Measurements from ENCODE around the gene SLC27A5.

The SLC27A5 gene

GRCh38 chr19:58535857-58536256 is 24.1 kb upstream of the SLC27A5 start:
- peaks cover 11% of the 10 kb centered on the region for H3K4me1 ChIP-seq (ENCODE audit: control insufficient read depth, insufficient read depth, low read length)
- H3K9ac ChIP-seq (ENCODE audit: low read length): no peak overlapping the region
- H3K9me3 ChIP-seq (ENCODE audit: control insufficient read depth, low read length): no peaks in the 10 kb centered on the region
- peaks cover 38% of the 10 kb centered on the region for H3K27me3 ChIP-seq (ENCODE audit: control insufficient read depth, insufficient read depth, low read length)
- no peak overlapping the region for H3K4me3 ChIP-seq (ENCODE audit: low read length)
- H3K36me3 ChIP-seq (ENCODE audit: control insufficient read depth, insufficient read depth, low read length): no peaks in the 10 kb centered on the region

GRCh38 chr19:58531034-58531840 is 19.4 kb upstream of the SLC27A5 start:
- H3K4me3 ChIP-seq (ENCODE audit: low read length): no peak overlapping the region
- H3K4me1 ChIP-seq (ENCODE audit: control insufficient read depth, insufficient read depth, low read length): no peaks in the 10 kb centered on the region
- H3K9me3 ChIP-seq (ENCODE audit: control insufficient read depth, low read length): no peaks in the 10 kb centered on the region
- peaks cover 10% of the 10 kb centered on the region for H3K27me3 ChIP-seq (ENCODE audit: control insufficient read depth, insufficient read depth, low read length)
- H3K9ac ChIP-seq (ENCODE audit: low read length): no peak overlapping the region
- H3K36me3 ChIP-seq (ENCODE audit: control insufficient read depth, insufficient read depth, low read length): no peaks in the 10 kb centered on the region

GRCh38 chr19:58529405-58529804 is 17.6 kb upstream of the SLC27A5 start:
- H3K4me3 ChIP-seq (ENCODE audit: low read length): no peak overlapping the region
- H3K9me3 ChIP-seq (ENCODE audit: control insufficient read depth, low read length): no peaks in the 10 kb centered on the region
- H3K27me3 ChIP-seq (ENCODE audit: control insufficient read depth, insufficient read depth, low read length): peaks cover 10% of the 10 kb centered on the region
- H3K4me1 ChIP-seq (ENCODE audit: control insufficient read depth, insufficient read depth, low read length): no peaks in the 10 kb centered on the region
- no peak overlapping the region for H3K9ac ChIP-seq (ENCODE audit: low read length)
- H3K36me3 ChIP-seq (ENCODE audit: control insufficient read depth, insufficient read depth, low read length): no peaks in the 10 kb centered on the region

- H3K36me3 ChIP-seq (ENCODE audit: control insufficient read depth, insufficient read depth, low read length): no peaks in the 10 kb centered on the region
Observed at GRCh38 chr19:58522709-58523108, 10.9 kb upstream of the SLC27A5 start.

GRCh38 chr19:58521651-58522050 is 9.9 kb upstream of the SLC27A5 start:
- Histone ChIP-seq H3K4me3 (ENCODE audit: low read length) (no peak overlapping the region), H3K4me1 (ENCODE audit: control insufficient read depth, insufficient read depth, low read length) (peaks cover 16% of the 10 kb centered on the region), H3K9me3 (ENCODE audit: control insufficient read depth, low read length) (no peaks in the 10 kb centered on the region), H3K36me3 (ENCODE audit: control insufficient read depth, insufficient read depth, low read length) (no peaks in the 10 kb centered on the region), H3K27me3 (ENCODE audit: control insufficient read depth, insufficient read depth, low read length) (no peaks in the 10 kb centered on the region), H3K9ac (ENCODE audit: low read length) (peak overlapping the region; percentile 11)

More at GRCh38 chr19:58522709-58523108, 10.9 kb upstream of the SLC27A5 start:
- Histone ChIP-seq H3K4me3 (ENCODE audit: low read length) (no peak overlapping the region), H3K9ac (ENCODE audit: low read length) (no peak overlapping the region), H3K9me3 (ENCODE audit: control insufficient read depth, low read length) (no peaks in the 10 kb centered on the region), H3K27me3 (ENCODE audit: control insufficient read depth, insufficient read depth, low read length) (no peaks in the 10 kb centered on the region), H3K4me1 (ENCODE audit: control insufficient read depth, insufficient read depth, low read length) (peaks cover 16% of the 10 kb centered on the region)

- Histone ChIP-seq H3K9me3 (ENCODE audit: control insufficient read depth, low read length) (no peaks in the 10 kb centered on the region), H3K4me3 (ENCODE audit: low read length) (peak overlapping the region; percentile 87), H3K9ac (ENCODE audit: low read length) (peak overlapping the region; percentile 83), H3K27me3 (ENCODE audit: control insufficient read depth, insufficient read depth, low read length) (no peaks in the 10 kb centered on the region), H3K36me3 (ENCODE audit: control insufficient read depth, insufficient read depth, low read length) (no peaks in the 10 kb centered on the region), H3K4me1 (ENCODE audit: control insufficient read depth, insufficient read depth, low read length) (peaks cover 16% of the 10 kb centered on the region)
Observed at GRCh38 chr19:58520257-58520599, 8.4 kb upstream of the SLC27A5 start.

- Histone ChIP-seq H3K4me3 (ENCODE audit: low read length) (peak within 1 kb of the TSS; percentile 87), H3K9me3 (ENCODE audit: control insufficient read depth, low read length) (no peaks in the 10 kb centered on the region), H3K4me1 (ENCODE audit: control insufficient read depth, insufficient read depth, low read length) (peaks cover 19% of the 10 kb centered on the region), H3K9ac (ENCODE audit: low read length) (peak within 1 kb of the TSS; percentile 83), H3K36me3 (ENCODE audit: control insufficient read depth, insufficient read depth, low read length) (no peaks in the 10 kb centered on the region), H3K27me3 (ENCODE audit: control insufficient read depth, insufficient read depth, low read length) (no peaks in the 10 kb centered on the region)
Observed at GRCh38 chr19:58519355-58520256, 7.8 kb upstream of the SLC27A5 start, which contains the start of gene ZBTB45. ZBTB45 (minus strand) TSS chr19:58519810; CDS start chr19:58517673, 2,137 bp downstream.

GRCh38 chr19:58519087-58519354 is 7.2 kb upstream of the SLC27A5 start:
- Histone ChIP-seq H3K9ac (ENCODE audit: low read length) (peak overlapping the region; percentile 83), H3K27me3 (ENCODE audit: control insufficient read depth, insufficient read depth, low read length) (no peaks in the 10 kb centered on the region), H3K36me3 (ENCODE audit: control insufficient read depth, insufficient read depth, low read length) (no peaks in the 10 kb centered on the region), H3K4me1 (ENCODE audit: control insufficient read depth, insufficient read depth, low read length) (peaks cover 22% of the 10 kb centered on the region), H3K9me3 (ENCODE audit: control insufficient read depth, low read length) (no peaks in the 10 kb centered on the region), H3K4me3 (ENCODE audit: low read length) (peak overlapping the region; percentile 87)

- H3K4me1 ChIP-seq (ENCODE audit: control insufficient read depth, insufficient read depth, low read length): peaks cover 27% of the 10 kb centered on the region
- peak overlapping the region; percentile 87 for H3K4me3 ChIP-seq (ENCODE audit: low read length)
- H3K36me3 ChIP-seq (ENCODE audit: control insufficient read depth, insufficient read depth, low read length): no peaks in the 10 kb centered on the region
- H3K27me3 ChIP-seq (ENCODE audit: control insufficient read depth, insufficient read depth, low read length): no peaks in the 10 kb centered on the region
- no peaks in the 10 kb centered on the region for H3K9me3 ChIP-seq (ENCODE audit: control insufficient read depth, low read length)
- H3K9ac ChIP-seq (ENCODE audit: low read length): peak overlapping the region; percentile 83
Observed at GRCh38 chr19:58518256-58519086, 6.7 kb upstream of the SLC27A5 start.

- H3K27me3 ChIP-seq (ENCODE audit: control insufficient read depth, insufficient read depth, low read length): no peaks in the 10 kb centered on the region
- H3K4me3 ChIP-seq (ENCODE audit: low read length): no peak overlapping the region
- no peaks in the 10 kb centered on the region for H3K9me3 ChIP-seq (ENCODE audit: control insufficient read depth, low read length)
- H3K9ac ChIP-seq (ENCODE audit: low read length): no peak overlapping the region
- H3K36me3 ChIP-seq (ENCODE audit: control insufficient read depth, insufficient read depth, low read length): no peaks in the 10 kb centered on the region
- H3K4me1 ChIP-seq (ENCODE audit: control insufficient read depth, insufficient read depth, low read length): peaks cover 38% of the 10 kb centered on the region
Observed at GRCh38 chr19:58516964-58517833, 5.4 kb upstream of the SLC27A5 start.

GRCh38 chr19:58516246-58516836 is 4.5 kb upstream of the SLC27A5 start:
- Histone ChIP-seq H3K9ac (ENCODE audit: low read length) (no peak overlapping the region), H3K27me3 (ENCODE audit: control insufficient read depth, insufficient read depth, low read length) (no peaks in the 10 kb centered on the region), H3K4me3 (ENCODE audit: low read length) (no peak overlapping the region), H3K36me3 (ENCODE audit: control insufficient read depth, insufficient read depth, low read length) (no peaks in the 10 kb centered on the region), H3K9me3 (ENCODE audit: control insufficient read depth, low read length) (no peaks in the 10 kb centered on the region), H3K4me1 (ENCODE audit: control insufficient read depth, insufficient read depth, low read length) (peaks cover 40% of the 10 kb centered on the region)
